SU-DHL-6 (cell line): ENCODE results near the gene PTPRJ.

Experiments used
- H2AFZ ChIP-seq: fragments of 200-600 bp; sonication (generic); 2 replicates; pipeline ENCODE4 v1.6.1; 2014; ENCODE audit warnings: low read depth, mild to moderate bottlenecking, moderate library complexity, mixed read lengths, antibody characterized with exemption, low read length; ENCODE audit not compliant: severe bottlenecking
- H3F3A ChIP-seq: fragments of 200-600 bp; shearing (Covaris generic); 2 replicates; pipeline ENCODE4 v1.6.0; 2016; ENCODE audit warnings: antibody characterized with exemption, mild to moderate bottlenecking; ENCODE audit not compliant: insufficient read depth
- H3K27ac ChIP-seq: fragments of 200-600 bp; sonication (generic); 2 replicates; pipeline ENCODE4 v1.5.1; 2016; ENCODE audit warnings: low read depth, mild to moderate bottlenecking, low read length, moderate library complexity, mixed read lengths
- H3K27me3 ChIP-seq: fragments of 200-600 bp; sonication (generic), shearing (Covaris generic); 2 replicates; pipeline ENCODE4 v1.6.0; 2014; ENCODE audit warnings: mild to moderate bottlenecking, low read length
- H3K36me3 ChIP-seq: fragments of 200-600 bp; sonication (generic); 2 replicates; pipeline ENCODE4 v1.6.1; 2014; ENCODE audit warnings: mild to moderate bottlenecking, low read length, mixed read lengths
- H3K4me2 ChIP-seq: fragments of 300-600, 200-600 bp; shearing (Covaris generic), sonication (generic); 2 replicates; pipeline ENCODE4 v1.6.0; 2014; ENCODE audit warnings: low read length, low read depth, mild to moderate bottlenecking; ENCODE audit not compliant: poor library complexity, severe bottlenecking
- H3K4me3 ChIP-seq: fragments of 200-600 bp; sonication (generic); 2 replicates; pipeline ENCODE4 v1.5.1; 2014; ENCODE audit warnings: antibody characterized with exemption, low read length, mild to moderate bottlenecking, mixed read lengths; ENCODE audit not compliant: insufficient read depth, poor library complexity, severe bottlenecking
- H3K79me2 ChIP-seq: fragments of 200-600 bp; sonication (generic); 2 replicates; pipeline ENCODE4 v1.6.1; 2014; ENCODE audit warnings: mild to moderate bottlenecking, low read length, moderate library complexity; ENCODE audit not compliant: insufficient read depth
- H3K9ac ChIP-seq: fragments of 200-600 bp; sonication (generic); 2 replicates; pipeline ENCODE4 v1.7.0; 2014; ENCODE audit warnings: mild to moderate bottlenecking, low read length
- H3K9me2 ChIP-seq: fragments of 200-600 bp; sonication (generic); replicated peaks from 2 replicates; pipeline ENCODE4 v1.6.1; 2014; ENCODE audit warnings: low read length; ENCODE audit not compliant: insufficient read depth
- H3K9me3 ChIP-seq: fragments of 200-600 bp; sonication (generic); 2 replicates; pipeline ENCODE4 v1.6.1; 2014; ENCODE audit warnings: low read length, mixed read lengths; ENCODE audit not compliant: insufficient read depth
- H4K20me1 ChIP-seq: fragments of 200-600 bp; sonication (generic); 2 replicates; pipeline ENCODE4 v1.6.1; 2014; ENCODE audit warnings: low read depth, mild to moderate bottlenecking, antibody characterized with exemption, low read length, moderate library complexity, mixed read lengths
- CTCF ChIP-seq: fragments of 200-600 bp; sonication (generic); IDR thresholded peaks from one replicate; pipeline ENCODE4 v1.5.1; 2017; ENCODE audit warnings: antibody characterized with exemption, mild to moderate bottlenecking, low read length, moderate library complexity; ENCODE audit not compliant: insufficient read depth, poor library complexity, severe bottlenecking
- EZH2phosphoT487 ChIP-seq: fragments of 200-600 bp; sonication (generic), shearing (Covaris generic); conservative IDR thresholded peaks from 2 replicates; pipeline ENCODE4 v1.6.1; 2018; ENCODE audit warnings: mild to moderate bottlenecking, antibody characterized with exemption, low read length, moderate library complexity, mixed read lengths

Gene PTPRJ

GRCh38 chr11:48074425-48075181 lies 94.2 kb downstream of the PTPRJ start:
- no peak overlapping the region for H2AFZ ChIP-seq
- TF ChIP-seq EZH2phosphoT487 (no peak), CTCF (no peak)
- H3F3A ChIP-seq: no peaks in the 10 kb centered on the region
- H3K36me3 ChIP-seq: no peaks in the 10 kb centered on the region
- no peak overlapping the region for H3K4me2 ChIP-seq
- H4K20me1 ChIP-seq: no peaks in the 10 kb centered on the region
- no peaks in the 10 kb centered on the region for H3K79me2 ChIP-seq
- H3K27me3 ChIP-seq: no peaks in the 10 kb centered on the region
- H3K4me3 ChIP-seq: no peak overlapping the region
- H3K9me2 ChIP-seq: no peaks in the 10 kb centered on the region
- no peak overlapping the region for H3K27ac ChIP-seq
- no peaks in the 10 kb centered on the region for H3K9me3 ChIP-seq
- H3K9ac ChIP-seq: no peak overlapping the region

- Histone ChIP-seq H3K4me3 (no peak overlapping the region), H2AFZ (no peak overlapping the region), H3K9me3 (no peaks in the 10 kb centered on the region), H3K36me3 (no peaks in the 10 kb centered on the region), H3K79me2 (no peaks in the 10 kb centered on the region), H3F3A (no peaks in the 10 kb centered on the region), H3K9ac (no peak overlapping the region), H3K4me2 (no peak overlapping the region), H3K9me2 (no peaks in the 10 kb centered on the region), H3K27me3 (no peaks in the 10 kb centered on the region), H4K20me1 (no peaks in the 10 kb centered on the region), H3K27ac (no peak overlapping the region)
- TF ChIP-seq EZH2phosphoT487: no peak
- TF ChIP-seq CTCF: no peak
Measured at GRCh38 chr11:48075637-48076036, 95.3 kb downstream of the PTPRJ start.

GRCh38 chr11:48077251-48077650 lies 96.9 kb downstream of the PTPRJ start:
- Histone ChIP-seq H4K20me1 (no peaks in the 10 kb centered on the region), H2AFZ (no peak overlapping the region), H3K27me3 (no peaks in the 10 kb centered on the region), H3K4me2 (no peak overlapping the region), H3K79me2 (no peaks in the 10 kb centered on the region), H3F3A (no peaks in the 10 kb centered on the region), H3K27ac (no peak overlapping the region), H3K9me3 (no peaks in the 10 kb centered on the region), H3K36me3 (no peaks in the 10 kb centered on the region), H3K9ac (no peak overlapping the region), H3K9me2 (no peaks in the 10 kb centered on the region), H3K4me3 (no peak overlapping the region)
- TF ChIP-seq CTCF (no peak), EZH2phosphoT487 (no peak)
